NCI-H146 (cell line): ENCODE data around the gene ENOPH1.

ENCODE experiments used
- DNase-seq: peaks from one replicate; lab custom pipeline; 2025; lab: John Stamatoyannopoulos, UW

The ENOPH1 gene

DNA sequence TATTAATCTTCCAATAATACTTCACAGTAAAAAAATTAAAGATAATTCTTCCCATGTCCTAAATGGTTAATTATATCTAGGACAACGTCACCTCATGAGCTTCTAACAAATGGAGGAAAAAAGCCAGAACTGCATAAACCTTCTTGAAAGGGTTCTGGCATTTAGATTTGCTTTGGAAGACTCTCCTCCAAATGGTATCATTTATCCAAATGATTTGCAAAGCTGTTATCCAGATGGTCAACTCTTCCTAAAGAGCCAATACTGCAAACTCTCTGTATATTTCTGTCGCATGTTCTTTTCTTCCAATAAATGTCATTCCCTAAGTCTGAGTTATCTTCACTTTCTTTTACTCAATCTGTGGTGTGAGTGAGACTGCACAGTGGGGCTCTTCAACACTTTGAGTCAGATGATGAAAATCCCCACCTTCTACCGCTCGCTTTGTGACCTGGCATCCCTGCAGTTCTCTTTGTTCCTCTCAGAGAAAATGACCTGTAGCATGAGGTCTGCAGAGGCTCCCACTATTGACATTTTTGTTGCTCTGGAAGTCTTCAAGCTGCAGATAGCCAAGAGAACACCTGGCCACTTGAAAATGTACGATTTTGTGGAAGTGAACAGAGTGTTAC is 78.5 kb downstream of the ENOPH1 start:
- DNase-seq, result peak; percentile 90

DNA sequence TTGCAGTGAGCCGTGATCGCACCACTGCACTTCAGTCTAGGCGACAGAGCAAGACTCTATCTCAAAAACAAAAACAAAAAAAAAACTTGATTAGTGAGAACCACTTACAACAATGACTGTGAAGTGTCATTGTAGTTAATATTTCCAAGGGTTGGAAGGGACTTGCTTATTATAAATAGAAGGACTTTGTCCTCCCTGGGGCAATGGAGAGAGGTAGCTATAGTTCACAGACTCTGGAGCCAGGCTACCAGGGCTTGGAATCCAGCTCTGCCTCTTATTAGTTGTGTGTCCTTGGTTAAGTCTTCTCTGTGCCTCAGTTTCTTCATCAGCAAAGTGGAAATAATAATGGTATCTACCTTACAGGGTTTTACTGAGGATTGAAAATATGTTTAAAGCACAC is 79.8 kb downstream of the ENOPH1 start:
- DNase-seq, result no peak
